ENCODE data around the gene SAMD3.

- TF ChIP-seq CTCF (IDR thresholded peaks at IDR 0.05) (no peak), EP300 (IDR thresholded peaks at IDR 0.05) (no peak)
Measured at GRCh38 chr6:130163266-130163665, 59.5 kb downstream of the SAMD3 start.

Measured in sigmoid colon (tissue), 4 donors.